Esophagus muscularis mucosa (tissue), 4 donors: ENCODE results near the gene CTNNA3. TPM values are rescaled to one million over a fixed set of nuclear protein-coding genes. Genes with fewer than 3 reads are reported as not detected.

Source experiments
- DNase-seq: peaks from one replicate; pipeline ENCODE4 v3.0.0-alpha.2; 2017; ENCODE audit errors: extremely low spot score
- H3K27ac ChIP-seq, 4 donors: fragments of 200-600 bp; sonication (generic); replicated peaks in 1 of 4; 1 replicate in 3 of 4; 2 replicates in 1 of 4; pipeline ENCODE4 v1.5.1; 2016 to 2019; ENCODE audit warnings: mild to moderate bottlenecking in 1 of 4
- H3K27me3 ChIP-seq, 4 donors: fragments of 200-600 bp; sonication (generic); one replicate each; pipeline versions ENCODE4 v1.5.1 to v1.6.0; 2016 to 2019
- H3K36me3 ChIP-seq, 4 donors: fragments of 200-600 bp; sonication (generic); one replicate each; pipeline ENCODE4 v1.5.1; 2016 to 2019
- H3K4me1 ChIP-seq, 4 donors: fragments of 200-600 bp; sonication (generic); one replicate each; pipeline ENCODE4 v1.5.1; 2016 to 2019
- H3K4me3 ChIP-seq, 4 donors: fragments of 200-600 bp; sonication (generic); 1 replicate in 2 of 4; 2 replicates in 2 of 4; pipeline ENCODE4 v1.5.1; 2016 to 2019; ENCODE audit warnings: mild to moderate bottlenecking in 4 of 4, moderate library complexity in 1 of 4
- H3K9me3 ChIP-seq, 4 donors: fragments of 200-600 bp; sonication (generic); 1 replicate in 3 of 4; 2 replicates in 1 of 4; pipeline ENCODE4 v1.5.1; 2016 to 2019
- CTCF ChIP-seq, 3 experiments: fragments of 200-600 bp in 2 of 3; fragments of 450-650 bp in 1 of 3; sonication (generic) in 2 of 3; IDR thresholded peaks; one replicate each; pipeline ENCODE4 v1.5.1; 2017 to 2019; ENCODE audit warnings: antibody characterized with exemption in 3 of 3, mild to moderate bottlenecking in 2 of 3, moderate library complexity in 1 of 3
- EP300 ChIP-seq: sonication (generic); formaldehyde crosslinking; IDR thresholded peaks from one replicate; pipeline ENCODE4 v1.6.1; 2017; ENCODE audit warnings: antibody characterized with exemption
- POLR2A ChIP-seq: fragments of 450-650 bp; IDR thresholded peaks from one replicate; pipeline ENCODE4 v1.6.1; 2017; ENCODE audit warnings: antibody characterized with exemption, moderate library complexity, mild to moderate bottlenecking, low read depth
- POLR2AphosphoS5 ChIP-seq, 2 donors: sonication (generic); formaldehyde crosslinking; IDR thresholded peaks; one replicate each; pipeline ENCODE4 v1.6.1; 2017; ENCODE audit warnings: antibody characterized with exemption in 2 of 2
- WGBS: methylation state at CpG from one replicate; pipeline ENCODE4 v1.1.5; 2018; 5-methylcytosine and 5-hydroxymethylcytosine counted together
- intact Hi-C: fragments of 100-400 bp; cut with DNase I; formaldehyde crosslinking; loops from one replicate; pipeline ENCODE4 v1.15.1; 2023
- total RNA-seq, 4 donors: library from RNA; depleted of rRNA; stranded (reverse); fragments of >200 nt; gene quantifications; one replicate each; pipeline versions ENCODE4 v1.1.0 to v1.2.1, GENCODE V29; 2016

CTNNA3 gene
- total RNA-seq, 4 donors from 2014 or later = 5.1 to 27.8 (median 17.6) TPM

GRCh38 chr10:66780796-66781195 is 915.2 kb downstream of the CTNNA3 start:
- 87% methylated on average over 3 of the region's 3 CpGs for WGBS
- Histone ChIP-seq H3K27me3 (no peaks in the 10 kb centered on the region), H3K9me3 (no peaks in the 10 kb centered on the region), H3K36me3 (no peaks in the 10 kb centered on the region), H3K4me3 (no peak overlapping the region), H3K27ac (no peak overlapping the region), H3K4me1 (no peaks in the 10 kb centered on the region)
- intact Hi-C loops = no loop called here
- TF ChIP-seq EP300 (no peak), POLR2AphosphoS5 (IDR thresholded peaks at IDR 0.05) (no peak), CTCF (IDR thresholded peaks at IDR 0.05) (no peak), POLR2A (no peak)
- no peak for DNase-seq

- no peaks in the 10 kb centered on the region for H3K36me3 ChIP-seq
- no peaks in the 10 kb centered on the region for H3K27me3 ChIP-seq
- no peak overlapping the region for H3K27ac ChIP-seq
- TF ChIP-seq POLR2AphosphoS5 (IDR thresholded peaks at IDR 0.05) = no peak
- TF ChIP-seq EP300 = no peak
- TF ChIP-seq POLR2A = no peak
- no peak for TF ChIP-seq CTCF (IDR thresholded peaks at IDR 0.05)
- no peak for DNase-seq
- 75% methylated on average over 4 of the region's 4 CpGs for WGBS
- no peak overlapping the region for H3K4me3 ChIP-seq
- H3K4me1 ChIP-seq = no peaks in the 10 kb centered on the region
- intact Hi-C loops = no loop called here
- H3K9me3 ChIP-seq = no peaks in the 10 kb centered on the region
Observed at GRCh38 chr10:66778351-66778750, 917.6 kb downstream of the CTNNA3 start.

GRCh38 chr10:66777665-66778064 is 918.3 kb downstream of the CTNNA3 start:
- DNase-seq = no peak
- Histone ChIP-seq H3K4me3 (no peak overlapping the region), H3K36me3 (no peaks in the 10 kb centered on the region), H3K27ac (no peak overlapping the region), H3K27me3 (no peaks in the 10 kb centered on the region), H3K4me1 (peaks cover 0 to 7% (median 0%) of the 10 kb centered on the region in 4 donors), H3K9me3 (no peaks in the 10 kb centered on the region)
- 90% methylated on average over 2 of the region's 2 CpGs for WGBS
- no peak for TF ChIP-seq EP300
- no peak for TF ChIP-seq POLR2A
- TF ChIP-seq POLR2AphosphoS5 (IDR thresholded peaks at IDR 0.05) = no peak
- TF ChIP-seq CTCF (IDR thresholded peaks at IDR 0.05) = no peak
- intact Hi-C loops = no loop called here

GRCh38 chr10:66773472-66773817 is 922.5 kb downstream of the CTNNA3 start:
- H3K4me1 ChIP-seq = peaks cover 0 to 9% (median 0%) of the 10 kb centered on the region in 4 donors
- H3K27me3 ChIP-seq = no peaks in the 10 kb centered on the region
- WGBS = 85% methylated on average over 6 of the region's 7 CpGs
- H3K4me3 ChIP-seq = no peak overlapping the region
- no peak overlapping the region for H3K27ac ChIP-seq
- no peaks in the 10 kb centered on the region for H3K36me3 ChIP-seq
- intact Hi-C loops = no loop called here
- no peak for DNase-seq
- H3K9me3 ChIP-seq = no peaks in the 10 kb centered on the region
- TF ChIP-seq POLR2AphosphoS5 (IDR thresholded peaks at IDR 0.05) (no peak), POLR2A (no peak), CTCF (IDR thresholded peaks at IDR 0.05) (no peak), EP300 (no peak)
